GM20431 (cell line): ENCODE results near the gene FOXJ3.

ENCODE experiments used
- in situ Hi-C: fragments of 300-500 bp; cut with MseI, MboI; formaldehyde crosslinking; loops from one replicate; pipeline ENCODE4 v1.15.0; 2020; ENCODE audit warnings: low sequenced_read_pairs; ENCODE audit not compliant: unreplicated experiment

FOXJ3 gene

DNA sequence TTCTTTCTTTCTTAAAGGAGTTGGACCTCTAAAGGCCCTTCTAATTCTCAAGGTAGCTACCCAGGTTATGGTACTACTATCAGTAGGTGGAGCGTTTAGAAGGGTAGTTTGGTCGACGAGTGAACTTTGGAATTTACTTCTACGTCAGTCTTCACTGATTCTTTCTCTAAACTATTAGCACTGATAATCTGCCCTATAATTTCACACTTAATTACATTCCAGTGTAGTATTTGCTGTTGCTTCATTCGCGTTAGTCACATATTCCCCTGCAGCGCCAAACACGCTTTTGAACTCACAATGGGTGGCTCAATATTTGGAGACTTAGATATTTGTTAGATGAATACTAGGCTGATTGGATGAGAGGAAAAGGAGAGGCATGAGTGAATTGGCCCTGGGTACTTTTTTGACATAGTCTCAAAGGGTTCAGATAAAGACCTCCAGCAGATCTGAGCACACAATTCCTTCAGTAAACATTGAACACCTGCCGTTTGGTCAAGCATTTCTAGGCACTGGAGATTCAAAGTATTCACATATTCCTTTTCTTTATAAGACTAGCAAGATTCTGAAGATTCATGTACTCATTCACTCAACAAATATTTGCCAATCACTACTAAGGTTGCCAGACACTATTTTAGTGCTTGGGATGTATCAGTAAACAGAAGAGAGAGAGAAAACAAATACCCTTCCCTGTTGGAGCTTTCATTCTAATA is 929 bp upstream of the FOXJ3 start:
- in situ Hi-C loops, result no loop called here

GRCh38 chr1:42334240-42335049 is 590 bp downstream of the FOXJ3 start:
- in situ Hi-C loops, result no loop called here

- in situ Hi-C loops, result no loop called here
These were observed 1.3 kb downstream of the FOXJ3 start for GRCh38 chr1:42333662-42334239.

GRCh38 chr1:42332877-42333276 is 2.2 kb downstream of the FOXJ3 start:
- in situ Hi-C loops, result no loop called here

GRCh38 chr1:42330215-42330614 is 4.8 kb downstream of the FOXJ3 start:
- in situ Hi-C loops, result no loop called here

GRCh38 chr1:42328916-42329496 is 6.0 kb downstream of the FOXJ3 start:
- in situ Hi-C loops, result no loop called here

GRCh38 chr1:42328047-42328625 is 6.9 kb downstream of the FOXJ3 start:
- in situ Hi-C loops, result no loop called here

GRCh38 chr1:42325014-42325402 is 10.0 kb downstream of the FOXJ3 start:
- in situ Hi-C loops, result no loop called here

DNA sequence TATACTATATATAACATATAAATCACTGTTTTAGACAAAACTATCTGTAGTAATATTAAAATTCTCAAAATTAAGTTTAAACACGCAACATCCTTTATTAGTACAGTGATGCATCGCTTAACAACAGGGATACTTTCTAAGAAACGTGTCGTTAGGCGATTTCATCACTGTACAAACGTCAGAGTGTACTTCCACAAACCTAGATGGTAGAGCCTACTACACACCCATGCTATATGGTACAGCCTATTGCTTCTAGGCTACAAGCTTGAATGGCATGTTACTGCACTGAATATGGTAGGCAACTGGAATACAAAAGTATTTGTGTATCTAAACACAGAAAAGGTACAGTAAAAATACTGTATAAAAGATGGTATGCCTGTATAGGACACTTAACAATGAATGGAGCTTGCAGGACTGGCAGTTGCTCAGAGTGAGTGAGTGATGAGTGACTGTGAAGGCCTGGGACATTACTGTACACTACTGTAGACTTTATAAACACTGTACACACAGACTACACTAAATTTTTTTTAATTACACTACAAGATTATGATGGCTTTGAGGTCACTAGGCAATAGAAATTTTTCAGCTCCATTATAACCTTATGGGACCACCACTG is 10.5 kb downstream of the FOXJ3 start:
- in situ Hi-C loops, result no loop called here

DNA sequence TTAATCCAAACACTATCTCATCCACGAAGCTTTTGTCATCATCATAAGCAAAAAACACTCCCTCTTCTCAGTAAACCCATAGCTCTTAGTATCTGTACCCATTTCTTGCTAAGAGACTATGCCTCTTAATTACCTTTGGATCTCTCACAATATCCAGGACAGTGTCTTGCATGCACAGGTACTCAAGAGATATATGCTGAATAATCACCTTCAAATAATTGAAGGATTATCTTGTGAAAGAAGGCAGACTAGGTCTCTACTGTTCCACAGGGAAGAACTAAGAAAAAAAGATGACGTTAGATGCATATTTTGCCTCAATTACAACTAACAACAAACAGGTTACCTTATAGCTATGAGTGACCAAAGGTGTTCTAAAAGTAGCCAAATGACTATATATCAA is 11.5 kb downstream of the FOXJ3 start:
- in situ Hi-C loops, result no loop called here

- in situ Hi-C loops, result no loop called here
These were observed 12.5 kb downstream of the FOXJ3 start for GRCh38 chr1:42322577-42322976.

GRCh38 chr1:42321731-42322130 is 13.3 kb downstream of the FOXJ3 start:
- in situ Hi-C loops, result no loop called here

- in situ Hi-C loops, result no loop called here
These were observed 14.3 kb downstream of the FOXJ3 start for GRCh38 chr1:42320708-42321107.

GRCh38 chr1:42319871-42320484 is 15.1 kb downstream of the FOXJ3 start:
- in situ Hi-C loops, result no loop called here

DNA sequence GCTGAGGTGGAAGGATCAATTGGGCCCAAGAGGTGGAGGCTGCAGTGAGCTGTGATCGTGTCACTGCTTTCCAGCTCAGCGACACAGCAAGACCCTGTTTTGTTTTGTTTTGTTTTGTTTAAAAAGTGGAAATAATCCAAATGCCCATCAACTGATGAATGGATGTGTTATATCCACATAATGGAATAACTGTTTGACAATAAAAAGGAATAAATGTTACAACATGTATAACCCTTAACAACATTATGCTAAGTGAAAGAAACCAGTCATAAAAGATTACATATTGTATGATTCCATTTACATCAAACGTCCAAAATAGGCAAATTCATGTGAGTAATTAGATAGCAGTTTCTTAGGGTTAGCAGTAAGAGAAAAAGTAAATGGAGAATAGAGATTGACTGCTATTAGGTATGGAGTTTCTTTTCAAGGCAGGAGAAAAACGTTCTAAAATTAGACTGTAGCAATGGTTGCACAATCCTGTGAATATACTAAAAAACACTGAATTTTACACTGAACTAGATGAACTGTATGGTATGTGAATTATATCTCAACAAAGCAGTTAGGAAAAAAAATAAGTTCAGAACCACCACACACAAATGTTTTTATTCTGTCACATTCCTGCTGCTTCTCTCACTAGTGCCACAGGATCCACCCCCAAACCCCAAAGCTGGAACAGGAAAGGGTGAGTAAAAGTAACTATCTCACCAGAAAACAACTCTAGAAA is 15.7 kb downstream of the FOXJ3 start:
- in situ Hi-C loops, result no loop called here

DNA sequence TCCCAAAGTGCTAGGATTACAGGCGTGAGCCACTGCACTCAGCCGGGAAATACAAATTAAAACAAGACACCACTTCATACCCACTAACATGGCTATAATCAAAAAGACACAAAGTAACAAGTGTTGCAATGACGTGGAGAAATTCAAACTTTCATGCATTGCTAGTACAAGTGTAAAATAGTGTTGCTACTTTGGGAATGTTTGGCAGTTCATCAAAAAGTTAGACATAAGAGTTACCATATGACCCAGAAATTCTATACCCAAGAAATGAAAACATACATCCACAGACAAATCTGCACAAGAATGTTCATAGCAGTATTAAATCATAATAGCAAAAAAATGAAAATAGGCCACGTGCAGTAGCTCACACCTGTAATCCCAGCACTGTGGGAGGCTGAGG is 16.4 kb downstream of the FOXJ3 start:
- in situ Hi-C loops, result no loop called here

DNA sequence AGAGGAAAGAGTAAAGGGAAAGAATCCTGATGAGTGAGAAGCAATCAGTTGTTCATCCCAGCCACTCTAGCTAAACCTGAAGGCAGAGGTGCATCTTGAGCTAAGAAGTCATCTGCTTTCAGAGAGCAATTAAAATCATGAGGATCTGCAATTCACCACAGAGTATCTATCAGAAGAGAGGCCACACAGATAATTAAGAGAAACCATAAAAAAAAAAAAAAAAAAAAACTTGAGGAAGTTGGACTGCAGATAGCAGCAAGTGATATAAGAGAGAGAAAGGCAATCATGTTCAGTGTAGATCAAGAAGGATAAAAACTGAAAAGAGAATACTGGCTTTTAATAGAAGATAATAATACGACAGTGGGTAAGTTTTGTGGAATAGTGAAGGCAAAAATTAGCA is 17.7 kb downstream of the FOXJ3 start:
- in situ Hi-C loops, result no loop called here

DNA sequence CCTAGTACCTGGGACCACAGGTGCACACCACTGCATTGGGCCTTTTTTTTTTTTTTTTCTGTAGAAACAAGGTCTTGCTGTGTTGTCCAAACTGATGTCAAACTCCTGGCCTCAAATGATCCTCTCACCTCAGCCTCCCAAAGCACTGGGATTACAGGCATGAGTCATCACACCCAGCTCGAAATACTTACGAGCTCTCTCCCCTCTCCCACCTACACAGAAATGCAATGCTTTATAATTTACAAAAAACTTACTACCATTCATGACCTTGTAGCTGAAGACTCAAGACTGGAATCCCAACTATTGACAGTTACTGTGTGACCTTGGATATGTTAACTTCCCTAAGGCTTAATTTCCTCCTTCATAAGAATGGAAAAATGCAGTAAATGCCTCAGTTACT is 18.7 kb downstream of the FOXJ3 start:
- in situ Hi-C loops, result no loop called here

GRCh38 chr1:42315500-42315899 is 19.5 kb downstream of the FOXJ3 start:
- in situ Hi-C loops, result no loop called here
